HTERT RPE-1 (cell line): Measurements from ENCODE around the gene PIGH.

Experiments used
- in situ Hi-C: fragments of 300-500 bp; cut with MboI; formaldehyde crosslinking; loops from 4 replicates; pipeline ENCODE4 v1.14.3; 2020; ENCODE audit warnings: low sequenced_read_pairs

Gene PIGH

GRCh38 chr14:67576216-67576955 lies 23.7 kb downstream of the PIGH start:
- in situ Hi-C loops: no loop called here

GRCh38 chr14:67575684-67576083 lies 24.4 kb downstream of the PIGH start:
- in situ Hi-C loops: no loop called here

GRCh38 chr14:67574806-67575205 lies 25.3 kb downstream of the PIGH start:
- in situ Hi-C loops: no loop called here

- in situ Hi-C loops: no loop called here
These were observed 25.9 kb downstream of the PIGH start for GRCh38 chr14:67574156-67574555.

- in situ Hi-C loops: no loop called here
These were observed 26.6 kb downstream of the PIGH start for GRCh38 chr14:67573228-67574010.

- in situ Hi-C loops: no loop called here
These were observed 27.5 kb downstream of the PIGH start for GRCh38 chr14:67572608-67573007.

- in situ Hi-C loops: no loop called here
These were observed 28.1 kb downstream of the PIGH start for GRCh38 chr14:67571991-67572323.

DNA sequence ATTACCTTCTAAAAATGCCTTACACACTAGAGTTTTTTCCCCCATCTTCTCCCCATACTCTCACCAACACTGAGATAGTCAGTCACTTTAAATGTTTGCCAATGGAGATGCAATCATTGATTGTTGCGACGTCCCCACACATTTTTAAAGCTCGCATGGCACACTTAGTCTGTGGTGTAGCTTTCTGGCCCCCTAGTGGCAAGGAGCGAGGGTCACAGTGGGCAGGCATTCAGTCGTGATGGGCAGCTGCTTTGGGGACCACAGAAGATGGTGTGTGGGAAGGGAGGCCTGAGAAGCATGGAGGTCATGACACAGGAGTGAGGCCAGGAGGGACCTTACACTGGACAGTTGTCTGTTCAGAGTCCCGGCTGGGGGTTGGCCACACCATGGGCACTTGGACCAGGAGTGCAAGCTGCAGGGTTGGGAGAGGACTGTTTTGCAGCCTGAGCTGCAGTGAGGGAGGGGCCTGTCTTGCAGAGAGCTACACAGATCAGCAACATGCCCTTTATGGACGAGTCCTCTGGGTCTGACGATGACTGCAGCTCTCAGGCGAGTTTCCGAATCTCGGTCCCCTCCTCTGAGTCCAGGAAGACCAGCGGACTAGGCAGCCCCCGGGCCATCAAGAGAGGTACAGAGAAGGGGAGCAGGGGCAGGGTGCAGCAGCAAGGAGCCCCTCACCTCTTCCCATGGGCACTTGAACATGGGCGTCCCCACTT lies 28.6 kb downstream of the PIGH start:
- in situ Hi-C loops: no loop called here

DNA sequence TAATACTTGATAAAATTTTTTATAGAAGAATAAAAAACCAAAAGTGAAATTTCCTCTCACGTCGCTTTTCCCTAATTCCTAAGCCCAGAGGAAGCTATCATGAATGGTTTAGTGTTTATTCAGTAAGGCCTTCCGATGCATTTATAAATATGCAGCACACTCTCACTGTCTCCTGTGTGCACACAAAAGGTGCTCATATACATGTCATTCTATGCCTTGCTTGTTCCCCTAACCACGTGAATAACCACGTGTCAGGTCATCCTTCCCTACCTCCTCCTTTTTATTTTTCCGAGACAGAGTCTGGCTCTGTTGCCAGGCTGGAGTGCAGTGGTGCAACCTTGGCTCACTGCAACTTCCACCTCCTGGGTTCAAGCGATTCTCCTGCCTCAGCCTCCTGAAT lies 29.6 kb downstream of the PIGH start:
- in situ Hi-C loops: no loop called here

DNA sequence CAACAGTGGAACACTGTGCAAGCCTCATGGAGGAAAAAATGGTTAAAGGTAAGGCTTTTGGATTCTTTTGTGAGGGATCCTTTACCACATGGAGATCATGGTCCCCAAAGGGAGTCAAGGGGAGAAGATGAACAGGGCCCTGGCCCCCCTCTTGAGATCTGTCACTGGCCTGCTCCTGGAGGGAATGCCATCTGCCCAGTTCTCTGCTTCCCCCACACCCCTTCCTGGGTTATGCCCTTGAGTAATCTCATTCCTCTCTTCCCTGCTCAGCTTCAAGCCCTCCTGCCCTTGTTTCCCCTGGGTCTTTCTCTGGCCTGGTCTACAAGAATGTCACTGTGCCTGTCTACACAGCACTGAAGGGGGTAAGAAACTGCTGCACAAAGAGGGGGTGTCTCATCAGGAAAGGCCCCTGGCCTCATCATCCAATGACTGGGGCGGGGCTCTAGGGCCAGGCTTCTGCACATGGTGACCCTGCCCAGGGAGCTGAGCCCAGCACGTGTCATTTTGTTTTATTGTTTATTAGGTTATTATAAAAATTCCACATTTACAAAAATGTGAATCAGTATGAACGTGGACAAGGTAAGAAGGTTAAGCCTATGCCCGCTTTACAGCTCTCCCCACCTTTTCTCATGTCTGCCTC lies 30.3 kb downstream of the PIGH start:
- in situ Hi-C loops: no loop called here

GRCh38 chr14:67569011-67569650 lies 30.9 kb downstream of the PIGH start:
- in situ Hi-C loops: no loop called here

- in situ Hi-C loops: no loop called here
These were observed 32.4 kb downstream of the PIGH start for GRCh38 chr14:67567654-67568053.

- in situ Hi-C loops: no loop called here
These were observed 33.2 kb downstream of the PIGH start for GRCh38 chr14:67566908-67567307.

DNA sequence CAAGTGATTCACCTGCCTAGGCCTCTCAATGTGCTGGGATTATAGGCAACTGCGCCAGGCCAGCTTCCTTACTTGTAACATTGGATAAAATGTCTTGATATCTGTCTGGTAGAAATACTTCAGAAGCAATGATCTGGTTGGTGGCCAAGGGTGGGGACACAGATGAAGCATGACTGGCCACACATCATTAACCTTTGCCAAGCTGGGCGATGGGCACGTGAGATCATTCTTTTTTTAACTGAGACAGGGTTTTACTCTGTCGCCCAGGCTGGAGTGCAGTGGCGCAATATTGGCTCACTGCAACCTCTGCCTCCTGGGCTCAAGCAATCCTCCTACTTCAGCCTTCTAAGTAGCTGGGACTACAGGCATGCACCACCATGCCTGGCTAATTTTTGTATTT lies 35.8 kb downstream of the PIGH start:
- in situ Hi-C loops: no loop called here

GRCh38 chr14:67562776-67563150 lies 37.3 kb downstream of the PIGH start:
- in situ Hi-C loops: no loop called here

GRCh38 chr14:67562025-67562775 lies 37.9 kb downstream of the PIGH start:
- in situ Hi-C loops: no loop called here

GRCh38 chr14:67559639-67560038 lies 40.4 kb downstream of the PIGH start:
- in situ Hi-C loops: no loop called here

DNA sequence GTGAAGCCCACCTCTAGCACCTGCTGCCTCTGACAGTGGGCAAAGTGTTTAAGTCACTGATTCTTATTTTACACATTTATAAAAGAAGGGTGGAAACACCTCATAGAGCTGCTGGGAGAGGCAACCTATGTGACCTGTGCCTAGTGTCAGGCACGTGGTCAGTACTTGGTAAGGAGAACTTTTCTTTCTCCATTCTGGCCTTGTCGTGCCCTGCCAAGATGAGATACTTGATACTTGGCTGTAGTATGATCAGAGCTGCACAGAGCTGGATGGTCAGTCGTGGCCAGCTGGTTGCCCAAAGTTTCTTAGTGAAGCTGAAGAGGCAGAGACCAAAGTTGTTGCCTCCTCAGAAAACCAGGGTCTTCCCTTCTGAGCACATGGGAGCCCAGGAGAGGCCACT lies 42.4 kb downstream of the PIGH start:
- in situ Hi-C loops: no loop called here

DNA sequence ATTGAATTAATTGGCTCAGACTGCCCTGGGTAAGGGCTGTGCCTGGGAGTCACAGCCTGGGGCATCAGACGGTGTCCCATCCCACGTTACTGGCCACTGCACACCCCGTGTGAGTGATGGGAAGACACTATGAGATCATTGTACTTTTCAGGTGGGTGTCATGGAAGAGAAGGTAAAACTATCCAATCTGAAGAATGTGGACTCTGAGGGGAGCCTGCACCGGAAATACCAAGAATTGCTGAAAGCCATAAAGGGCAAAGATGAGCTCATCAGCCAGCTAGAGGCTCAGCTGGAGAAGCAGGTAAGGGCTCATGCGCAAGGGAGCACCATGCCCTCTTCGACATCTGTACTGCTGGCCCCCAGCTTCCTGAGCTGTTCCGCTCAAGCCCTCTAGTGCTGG lies 43.0 kb downstream of the PIGH start:
- in situ Hi-C loops: no loop called here

- in situ Hi-C loops: no loop called here
These were observed 43.4 kb downstream of the PIGH start for GRCh38 chr14:67556671-67557070.
